Prostate gland (tissue), 2 donors: ENCODE data around the gene SNX13.

Experiments
- CTCF ChIP-seq, 4 experiments: fragments of 200-600 bp in 2 of 4; fragments of 450-650 bp in 2 of 4; sonication (generic) in 2 of 4; IDR thresholded peaks; 1 replicate in 3 of 4; 2 replicates in 1 of 4; pipeline ENCODE4 v1.5.1; 2016 to 2019; ENCODE audit warnings: antibody characterized with exemption in 4 of 4, mild to moderate bottlenecking in 2 of 4, moderate library complexity in 2 of 4
- POLR2A ChIP-seq: fragments of 450-650 bp; IDR thresholded peaks from one replicate; pipeline ENCODE4 v1.6.1; 2016; ENCODE audit warnings: antibody characterized with exemption, mild to moderate bottlenecking
- POLR2AphosphoS5 ChIP-seq: sonication (generic); formaldehyde crosslinking; IDR thresholded peaks from one replicate; pipeline ENCODE4 v1.6.1; 2017; ENCODE audit warnings: antibody characterized with exemption

DNA sequence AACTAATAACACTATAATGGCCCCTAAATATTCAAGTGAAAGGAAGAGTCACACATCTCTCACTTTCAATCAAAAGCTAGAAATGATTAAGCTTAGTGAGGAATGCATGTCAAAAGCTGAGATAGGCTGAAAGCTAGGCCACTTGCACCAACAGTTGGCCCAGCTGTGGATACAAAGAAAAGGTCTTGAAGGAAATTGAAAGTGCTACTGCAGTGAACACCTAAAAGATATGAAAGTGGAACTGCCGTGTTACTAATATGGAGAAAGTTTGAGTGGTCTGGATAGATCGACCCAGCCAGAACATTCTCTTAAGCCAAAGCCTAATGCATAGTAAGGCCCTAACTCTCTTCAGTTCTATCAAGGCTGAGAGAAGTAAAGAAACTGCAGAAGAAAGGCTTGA lies 12.1 kb upstream of the SNX13 start:
- TF ChIP-seq CTCF (IDR thresholded peaks at IDR 0.05): no peak
- TF ChIP-seq POLR2A: no peak
- TF ChIP-seq POLR2AphosphoS5: no peak
